Effector memory CD8-positive, alpha-beta T cell (primary cell): ENCODE data around the gene EEFSEC.

Experiments used
- ATAC-seq: fragments of 150-1000 bp; cut with Tn5 transposase; replicated peaks from 2 replicates; pipeline ENCODE4 v1.10.0; 2021; ENCODE audit warnings: mild to moderate bottlenecking, moderate library complexity
- DNase-seq, 3 experiments: peaks; one replicate each; pipeline ENCODE4 v3.0.0; 2021
- H3K27ac Mint-ChIP-seq, 2 donors: one replicate each; pipeline ENCODE4 v1.8.0; 2022; ENCODE audit warnings: mild to moderate bottlenecking in 2 of 2, mixed read lengths in 2 of 2, moderate library complexity in 2 of 2
- H3K27me3 Mint-ChIP-seq, 2 donors: one replicate each; pipeline ENCODE4 v1.8.0; 2022; ENCODE audit warnings: mixed read lengths in 2 of 2
- H3K36me3 Mint-ChIP-seq: one replicate; pipeline ENCODE4 v1.8.0; 2022; ENCODE audit warnings: mild to moderate bottlenecking, moderate library complexity, mixed read lengths; ENCODE audit not compliant: insufficient read depth
- H3K4me1 Mint-ChIP-seq, 2 donors: one replicate each; pipeline ENCODE4 v1.8.0; 2022; ENCODE audit warnings: low read depth in 2 of 2, mixed read lengths in 2 of 2
- H3K4me3 Mint-ChIP-seq, 2 donors: one replicate each; pipeline ENCODE4 v1.8.0; 2022; ENCODE audit warnings: mild to moderate bottlenecking in 2 of 2, mixed read lengths in 2 of 2, moderate library complexity in 2 of 2
- H3K9me3 Mint-ChIP-seq, 2 donors: one replicate each; pipeline ENCODE4 v1.8.0; 2022; ENCODE audit warnings: mixed read lengths in 2 of 2

Gene EEFSEC

GRCh38 chr3:128435058-128435457 lies 281.8 kb downstream of the EEFSEC start:
- ATAC-seq: no peak
- Mint-ChIP-seq H3K4me1 (peaks cover 0 to 10% of the 10 kb centered on the region in 2 donors), H3K4me3 (no peak overlapping the region), H3K27ac (no peak overlapping the region), H3K36me3 (peaks cover 8% of the 10 kb centered on the region), H3K9me3 (no peaks in the 10 kb centered on the region), H3K27me3 (peaks cover 49 to 80% of the 10 kb centered on the region in 2 donors)
- DNase-seq: no peak

GRCh38 chr3:128435561-128435960 lies 282.3 kb downstream of the EEFSEC start:
- Mint-ChIP-seq H3K27me3 (peaks cover 44 to 80% of the 10 kb centered on the region in 2 donors), H3K36me3 (peaks cover 8% of the 10 kb centered on the region), H3K27ac (no peak overlapping the region), H3K4me3 (no peak overlapping the region), H3K4me1 (peaks cover 0 to 10% of the 10 kb centered on the region in 2 donors), H3K9me3 (no peaks in the 10 kb centered on the region)
- no peak for ATAC-seq
- DNase-seq: no peak

GRCh38 chr3:128436214-128436613 lies 282.9 kb downstream of the EEFSEC start:
- peaks cover 38 to 79% of the 10 kb centered on the region in 2 donors for H3K27me3 Mint-ChIP-seq
- no peak overlapping the region for H3K27ac Mint-ChIP-seq
- no peaks in the 10 kb centered on the region for H3K9me3 Mint-ChIP-seq
- no peak overlapping the region for H3K4me3 Mint-ChIP-seq
- peaks cover 0 to 10% of the 10 kb centered on the region in 2 donors for H3K4me1 Mint-ChIP-seq
- H3K36me3 Mint-ChIP-seq: peaks cover 8% of the 10 kb centered on the region
- DNase-seq (no peak), ATAC-seq (no peak)

- peaks cover 28 to 77% of the 10 kb centered on the region in 2 donors for H3K27me3 Mint-ChIP-seq
- H3K27ac Mint-ChIP-seq: no peak overlapping the region
- no peaks in the 10 kb centered on the region for H3K9me3 Mint-ChIP-seq
- H3K36me3 Mint-ChIP-seq: peaks cover 3% of the 10 kb centered on the region
- H3K4me1 Mint-ChIP-seq: no peaks in the 10 kb centered on the region
- ATAC-seq (no peak), DNase-seq (no peak)
- no peak overlapping the region for H3K4me3 Mint-ChIP-seq
Observed at GRCh38 chr3:128438488-128439072, 285.3 kb downstream of the EEFSEC start.

- no peaks in the 10 kb centered on the region for H3K9me3 Mint-ChIP-seq
- no peak overlapping the region for H3K27ac Mint-ChIP-seq
- no peak for ATAC-seq
- no peaks in the 10 kb centered on the region for H3K4me1 Mint-ChIP-seq
- DNase-seq: no peak
- no peak overlapping the region for H3K4me3 Mint-ChIP-seq
- peaks cover 3% of the 10 kb centered on the region for H3K36me3 Mint-ChIP-seq
- peaks cover 25 to 72% of the 10 kb centered on the region in 2 donors for H3K27me3 Mint-ChIP-seq
Observed at GRCh38 chr3:128439226-128439625, 285.9 kb downstream of the EEFSEC start.

GRCh38 chr3:128442070-128442469 lies 288.8 kb downstream of the EEFSEC start:
- DNase-seq: no peak
- Mint-ChIP-seq H3K27ac (no peak overlapping the region), H3K27me3 (peaks cover 25 to 50% of the 10 kb centered on the region in 2 donors), H3K4me3 (no peak overlapping the region), H3K9me3 (peaks cover under 1 to 17% of the 10 kb centered on the region in 2 donors), H3K36me3 (peaks cover 7% of the 10 kb centered on the region), H3K4me1 (no peaks in the 10 kb centered on the region)
- no peak for ATAC-seq

- peaks cover 25 to 49% of the 10 kb centered on the region in 2 donors for H3K27me3 Mint-ChIP-seq
- no peaks in the 10 kb centered on the region for H3K4me1 Mint-ChIP-seq
- no peak overlapping the region for H3K27ac Mint-ChIP-seq
- H3K9me3 Mint-ChIP-seq: peaks cover 3 to 17% of the 10 kb centered on the region in 2 donors
- peaks cover 7% of the 10 kb centered on the region for H3K36me3 Mint-ChIP-seq
- no peak for ATAC-seq
- H3K4me3 Mint-ChIP-seq: no peak overlapping the region
- DNase-seq: no peak
Observed at GRCh38 chr3:128442949-128443348, 289.7 kb downstream of the EEFSEC start.

- DNase-seq: no peak
- Mint-ChIP-seq H3K4me1 (peaks cover 5% of the 10 kb centered on the region in 2 donors), H3K27ac (no peak overlapping the region), H3K4me3 (no peak overlapping the region), H3K9me3 (peaks cover 3 to 17% of the 10 kb centered on the region in 2 donors), H3K27me3 (peaks cover 20 to 44% of the 10 kb centered on the region in 2 donors), H3K36me3 (peaks cover 7% of the 10 kb centered on the region)
- no peak for ATAC-seq
Observed at GRCh38 chr3:128443771-128444170, 290.5 kb downstream of the EEFSEC start.

- Mint-ChIP-seq H3K27me3 (peaks cover 9 to 35% of the 10 kb centered on the region in 2 donors), H3K4me1 (peaks cover 8 to 12% of the 10 kb centered on the region in 2 donors), H3K9me3 (peaks cover 3 to 17% of the 10 kb centered on the region in 2 donors), H3K4me3 (no peak overlapping the region), H3K27ac (no peak overlapping the region), H3K36me3 (peaks cover 7% of the 10 kb centered on the region)
- DNase-seq: no peak
- no peak for ATAC-seq
Observed at GRCh38 chr3:128445357-128445756, 292.1 kb downstream of the EEFSEC start.

GRCh38 chr3:128446821-128447220 lies 293.5 kb downstream of the EEFSEC start:
- ATAC-seq: no peak
- no peak overlapping the region for H3K27ac Mint-ChIP-seq
- DNase-seq: no peak

GRCh38 chr3:128447561-128448013 lies 294.3 kb downstream of the EEFSEC start:
- ATAC-seq (no peak), DNase-seq (no peak)
- no peak overlapping the region for H3K4me3 Mint-ChIP-seq

More at GRCh38 chr3:128446821-128447220, 293.5 kb downstream of the EEFSEC start:
- peaks cover 4% of the 10 kb centered on the region for H3K36me3 Mint-ChIP-seq
- no peak overlapping the region for H3K4me3 Mint-ChIP-seq
- H3K9me3 Mint-ChIP-seq: peaks cover 3 to 17% of the 10 kb centered on the region in 2 donors
- peaks cover 12 to 36% of the 10 kb centered on the region in 2 donors for H3K27me3 Mint-ChIP-seq
- peaks cover 8 to 13% of the 10 kb centered on the region in 2 donors for H3K4me1 Mint-ChIP-seq

GRCh38 chr3:128448491-128448890 lies 295.2 kb downstream of the EEFSEC start:
- peak overlapping the region; percentile 14 to 17 for H3K27ac Mint-ChIP-seq
- peaks cover 3 to 17% of the 10 kb centered on the region in 2 donors for H3K9me3 Mint-ChIP-seq
- peak; percentile 37 for ATAC-seq
- peaks cover 8 to 30% of the 10 kb centered on the region in 2 donors for H3K27me3 Mint-ChIP-seq
- DNase-seq: no peak
- H3K36me3 Mint-ChIP-seq: peaks cover 4% of the 10 kb centered on the region
- H3K4me3 Mint-ChIP-seq: peak overlapping the region in 1 of 2 donors; percentile 28
- peaks cover 8 to 13% of the 10 kb centered on the region in 2 donors for H3K4me1 Mint-ChIP-seq

More at GRCh38 chr3:128447561-128448013, 294.3 kb downstream of the EEFSEC start:
- peaks cover 8 to 13% of the 10 kb centered on the region in 2 donors for H3K4me1 Mint-ChIP-seq
- H3K36me3 Mint-ChIP-seq: peaks cover 4% of the 10 kb centered on the region
- peaks cover 3 to 17% of the 10 kb centered on the region in 2 donors for H3K9me3 Mint-ChIP-seq
- peaks cover 12 to 39% of the 10 kb centered on the region in 2 donors for H3K27me3 Mint-ChIP-seq
- H3K27ac Mint-ChIP-seq: no peak overlapping the region

- Mint-ChIP-seq H3K4me3 (peak overlapping the region in 1 of 2 donors; percentile 28), H3K9me3 (peaks cover 3 to 17% of the 10 kb centered on the region in 2 donors), H3K27me3 (peaks cover 13 to 37% of the 10 kb centered on the region in 2 donors), H3K4me1 (peaks cover 11 to 13% of the 10 kb centered on the region in 2 donors), H3K36me3 (peaks cover 4% of the 10 kb centered on the region), H3K27ac (peak overlapping the region; percentile 14 to 17)
- no peak for ATAC-seq
- no peak for DNase-seq
Observed at GRCh38 chr3:128449111-128449638, 295.9 kb downstream of the EEFSEC start.

GRCh38 chr3:128452120-128452519 lies 298.8 kb downstream of the EEFSEC start:
- H3K36me3 Mint-ChIP-seq: no peaks in the 10 kb centered on the region
- peaks cover 0 to 2% of the 10 kb centered on the region in 2 donors for H3K9me3 Mint-ChIP-seq
- no peak for DNase-seq
- H3K27ac Mint-ChIP-seq: no peak overlapping the region
- H3K4me1 Mint-ChIP-seq: peaks cover 13% of the 10 kb centered on the region in 2 donors
- H3K27me3 Mint-ChIP-seq: peaks cover 37 to 63% of the 10 kb centered on the region in 2 donors
- ATAC-seq: no peak
- H3K4me3 Mint-ChIP-seq: no peak overlapping the region
